GM12878 (cell line): ENCODE results near the gene FRS3. TPM values are rescaled to one million over a fixed set of nuclear protein-coding genes. Genes with fewer than 3 reads are reported as not detected.
A peak's percentile ranks its signal among the peaks of the same experiment; 100 is the strongest.

Experiments used
- ATAC-seq: fragments of 200-7000 bp; cut with Tn5 transposase; 3 replicates; pipeline ENCODE4 v1.9.1; 2020; ENCODE audit warnings: mild to moderate bottlenecking, moderate library complexity
- BruUV-seq: library from RNA; stranded (reverse); fragments of 400-500 nt; replicated peaks from 2 replicates; lab custom pipeline; 2021; lab: Mats Ljungman, UMichigan
- CTCF ChIA-PET: fragments of 300-600 bp; sonication (Branson Sonifier 250); formaldehyde crosslinking; extraction: SDS; loops from one replicate; lab custom pipeline; 2021; ENCODE audit warnings: inconsistent platforms; lab: Yijun Ruan, JAX
- POLR2A ChIA-PET: fragments of 350-600 bp; formaldehyde crosslinking; extraction: SDS; loops from one replicate; lab custom pipeline; 2021; ENCODE audit warnings: inconsistent platforms; lab: Charles Lee
- RAD21 ChIA-PET: fragments of 300-600 bp; sonication (Branson Sonifier 250); formaldehyde crosslinking; loops from one replicate; lab custom pipeline; 2023; ENCODE audit warnings: antibody characterized with exemption; ENCODE audit not compliant: unreplicated experiment; lab: Charles Lee
- SMC1A ChIA-PET: fragments of 300-600 bp; sonication (Branson Sonifier 250); formaldehyde crosslinking; loops from one replicate; lab custom pipeline; 2023; ENCODE audit not compliant: unreplicated experiment, uncharacterized antibody; lab: Charles Lee
- DNase-seq: peaks from one replicate; pipeline ENCODE4 v3.0.0-alpha.2; 2011; ENCODE audit warnings: low read depth, low spot score
- FAIRE-seq: peaks from 3 replicates; lab custom pipeline; 2011; peaks lifted over from hg19 to GRCh38; lab: Jason Lieb, UNC
- H2AFZ ChIP-seq: 2 replicates; pipeline ENCODE4 v1.6.0; 2011; ENCODE audit warnings: low read depth, low read length, control low read depth; ENCODE audit not compliant: control insufficient read depth
- H3K27ac ChIP-seq: 2 replicates; pipeline ENCODE4 v1.5.1; 2011; ENCODE audit warnings: control low read depth; ENCODE audit not compliant: control insufficient read depth, insufficient read depth
- H3K27me3 ChIP-seq, 2 experiments: replicated peaks in 1 of 2; 2 replicates each; pipeline versions ENCODE4 v1.6.0 to v1.6.1; 2011; ENCODE audit warnings: low read length in 1 of 2; ENCODE audit not compliant: control insufficient read depth in 2 of 2, insufficient read depth in 2 of 2
- H3K36me3 ChIP-seq, 2 experiments: 2 replicates each; pipeline ENCODE4 v1.5.1; 2011; ENCODE audit warnings: low read length in 1 of 2; ENCODE audit not compliant: control insufficient read depth in 2 of 2, insufficient read depth in 2 of 2
- H3K4me1 ChIP-seq: 2 replicates; pipeline ENCODE4 v1.6.1; 2011; ENCODE audit warnings: mild to moderate bottlenecking, low read length, moderate library complexity, mixed read lengths; ENCODE audit not compliant: control insufficient read depth, insufficient read depth
- H3K4me2 ChIP-seq: 2 replicates; pipeline ENCODE4 v1.6.0; 2011; ENCODE audit warnings: control low read depth; ENCODE audit not compliant: control insufficient read depth, insufficient read depth
- H3K4me3 ChIP-seq: fragments of 200-600 bp; sonication (generic); 2 replicates; pipeline ENCODE4 v1.5.1; 2016
- H3K79me2 ChIP-seq: 2 replicates; pipeline ENCODE4 v1.6.0; 2011; ENCODE audit warnings: low read length; ENCODE audit not compliant: control insufficient read depth, insufficient read depth
- H3K9ac ChIP-seq: 2 replicates; pipeline ENCODE4 v1.8.0; 2011; ENCODE audit warnings: low read length, control low read depth, mixed read lengths; ENCODE audit not compliant: control insufficient read depth, insufficient read depth
- H3K9me3 ChIP-seq: replicated peaks from 3 replicates; pipeline ENCODE4 v1.5.1; 2011; ENCODE audit warnings: mild to moderate bottlenecking, low read length; ENCODE audit not compliant: control insufficient read depth, insufficient read depth
- H4K20me1 ChIP-seq: 2 replicates; pipeline ENCODE4 v1.6.0; 2011; ENCODE audit not compliant: control insufficient read depth, insufficient read depth
- KLF5 ChIP-seq: fragments of 450-650 bp; IDR thresholded peaks from 2 replicates; pipeline ENCODE4 v1.6.1; 2014; ENCODE audit warnings: mild to moderate bottlenecking; ENCODE audit not compliant: partially characterized antibody
- TCF12 ChIP-seq: IDR thresholded peaks from 2 replicates; pipeline ENCODE4 v1.6.1; 2011; ENCODE audit warnings: low read depth, mild to moderate bottlenecking, low read length
- ZNF24 ChIP-seq: fragments of 450-650 bp; IDR thresholded peaks from 2 replicates; pipeline ENCODE4 v1.6.1; 2017; ENCODE audit warnings: antibody characterized with exemption, mild to moderate bottlenecking
- WGBS: methylation state at CpG from one replicate; pipeline ENCODE4 v1.1.6; 2016; ENCODE audit warnings: low lambda C conversion rate; ENCODE audit not compliant: insufficient replicate concordance, insufficient coverage; ENCODE audit errors: missing lambda C conversion rate; 5-methylcytosine and 5-hydroxymethylcytosine counted together
- in situ Hi-C: fragments of 300-500 bp; cut with MboI; formaldehyde crosslinking; loops from 9 replicates; pipeline ENCODE4 v1.14.3; 2018; ENCODE audit warnings: mixed read lengths
- intact Hi-C: fragments of 100-400 bp; cut with micrococcal nuclease; formaldehyde crosslinking; loops from one replicate; pipeline ENCODE4 v1.14.2; 2022; ENCODE audit not compliant: unreplicated experiment
- polyA plus RNA-seq, 11 experiments: library from polyadenylated mRNA; depleted of rRNA in 4 of 11; unstranded in 6 of 11; stranded (reverse) in 5 of 11; fragments of >200 nt; fragmentation: Nextera tagmentation in 4 of 11; fragmentation: Illumina TruSeq in 1 of 11; extraction: Ambion mirVana in 4 of 11; extraction: Trizol in 1 of 11; gene quantifications; 1 replicate in 1 of 11; 2 replicates in 10 of 11; pipeline versions ENCODE4 v1.2.1 to v1.2.3, GENCODE V29; 2011 to 2016; ENCODE audit warnings: inconsistent platforms in 2 of 11, missing spikeins in 2 of 11, low read depth in 1 of 11
- total RNA-seq, 4 experiments: library from RNA; depleted of rRNA in 3 of 4; stranded (reverse); fragments of >200 nt in 3 of 4; fragmentation: Illumina TruSeq in 1 of 4; extraction: Trizol in 1 of 4; gene quantifications; 2 replicates each; pipeline versions ENCODE4 v1.2.1 to v1.2.3, GENCODE V29; 2013 to 2021

FRS3 gene
- total and polyA plus RNA-seq, 10 of the 15 experiments (the other 5 are each of a cell fraction or from before 2014, with no cell fraction given): 0.05 to 3.4 (median 1.5) TPM

- RAD21 ChIA-PET: interaction anchor here (0.7 to 5.0 kb wide), 9 partner anchors 11 to 257 kb away, joined by 3 to 80 read pairs (median 4); partner anchors contain the start of genes BYSL, MED20 and USP49
- peak; percentile 15 for ATAC-seq
- Histone ChIP-seq H3K4me1 (peaks cover 28% of the 10 kb centered on the region), H3K4me3 (peak overlapping the region; percentile 100), H3K27ac (peak overlapping the region; percentile 18; the same call in 1 of the 2 replicates), H3K4me2 (peak overlapping the region; percentile 98), H4K20me1 (no peaks in the 10 kb centered on the region), H3K9ac (peak overlapping the region; percentile 94; the same call in 1 of the 2 replicates)
- 27% methylated on average over 28 of the region's 29 CpGs for WGBS
- no peak for FAIRE-seq
- no TSS peak for BruUV-seq
- CTCF ChIA-PET: interaction anchor here (0.6 to 8.3 kb wide), 24 partner anchors 9 to 957 kb away, joined by 3 to 141 read pairs (median 4); partner anchors contain the start of genes BYSL, MED20 and TAF8
- TF ChIP-seq TCF12: 0 out of 2 replicates have a peak, but pooled peaks have one; percentile 23
- no peak for TF ChIP-seq KLF5
- peak; percentile 95 for TF ChIP-seq ZNF24
- TF ChIP-seq, all 136 proteins: peak for 2
- ChIA-PET SMC1A (interaction anchor here (1.6 to 5.6 kb wide), 3 partner anchors 135 to 259 kb away, joined by 6 to 54 read pairs (median 20); partner anchors contain the start of genes BYSL and MED20), POLR2A (interaction anchor here (1.0 to 3.9 kb wide), 8 partner anchors 15 to 263 kb away, joined by 3 to 30 read pairs (median 4); partner anchors contain the start of genes BYSL and MED20)
- no peaks in the 10 kb centered on the region for H3K9me3 ChIP-seq
- in situ Hi-C loops: loop anchor here (5.0 kb wide), 1 partner anchor 256 kb away; no protein-coding TSS in a partner anchor
- no peak for DNase-seq
- H3K79me2 ChIP-seq: peaks cover 25% of the 10 kb centered on the region
- H2AFZ ChIP-seq: peak overlapping the region; percentile 66
- H3K27me3 ChIP-seq: no peaks in the 10 kb centered on the region
- peaks cover 2 to 18% of the 10 kb centered on the region in 2 experiments; a peak in 3 of 4 replicates for H3K36me3 ChIP-seq
- intact Hi-C loops: loop anchor here (2.0 to 5.0 kb wide), 5 partner anchors 51 to 776 kb away; partner anchors contain the start of genes BYSL, MED20, TFEB and UBR2
Measured at GRCh38 chr6:41785689-41786450, 6.2 kb upstream of the FRS3 start.
